Testis (tissue), 3 donors: ENCODE data around the gene IQGAP3. TPM values are rescaled to one million over a fixed set of nuclear protein-coding genes. Genes with fewer than 3 reads are reported as not detected.

Experiments used
- DNase-seq: peaks from one replicate; pipeline ENCODE4 v3.0.0-alpha.2; 2019
- H3K27ac ChIP-seq, 2 donors: fragments of 200-600 bp; sonication (generic); one replicate each; pipeline ENCODE4 v1.5.1; 2019
- H3K27me3 ChIP-seq: fragments of 200-600 bp; sonication (generic); one replicate; pipeline ENCODE4 v1.5.1; 2019
- H3K36me3 ChIP-seq: fragments of 200-600 bp; sonication (generic); one replicate; pipeline ENCODE4 v1.5.1; 2017; ENCODE audit warnings: low read depth; ENCODE audit errors: missing control alignments
- H3K4me1 ChIP-seq: fragments of 200-600 bp; sonication (generic); one replicate; pipeline ENCODE4 v1.5.1; 2019
- H3K4me3 ChIP-seq, 2 donors: fragments of 200-600 bp; sonication (generic); one replicate each; pipeline ENCODE4 v1.5.1; 2017 to 2019
- H3K9me3 ChIP-seq: fragments of 200-600 bp; sonication (generic); one replicate; pipeline ENCODE4 v1.5.1; 2017
- CTCF ChIP-seq, 3 experiments: fragments of 450-650 bp in 2 of 3; fragments of 200-600 bp in 1 of 3; sonication (generic) in 1 of 3; IDR thresholded peaks; one replicate each; pipeline ENCODE4 v1.5.1; 2016 to 2019; ENCODE audit warnings: antibody characterized with exemption in 3 of 3, mild to moderate bottlenecking in 2 of 3, moderate library complexity in 1 of 3
- POLR2A ChIP-seq: fragments of 450-650 bp; IDR thresholded peaks from one replicate; pipeline ENCODE4 v1.6.1; 2017; ENCODE audit warnings: antibody characterized with exemption, mild to moderate bottlenecking, moderate library complexity
- WGBS, 2 donors: methylation state at CpG; one replicate each; pipeline ENCODE4 v1.1.5; 2018; 5-methylcytosine and 5-hydroxymethylcytosine counted together
- intact Hi-C: fragments of 100-400 bp; cut with DNase I; formaldehyde crosslinking; loops from one replicate; pipeline ENCODE4 v1.15.1; 2023; ENCODE audit warnings: low total_unique reads
- polyA plus RNA-seq: library from polyadenylated mRNA; stranded (reverse); fragments of 350-450 nt; fragmentation: Illumina TruSeq; extraction: RNeasy Lipid Tissue Mini Kit (QIAGEN cat#74804); gene quantifications from one replicate; pipeline ENCODE4 v1.2.3, GENCODE V29; 2014; ENCODE audit warnings: low read depth, low replicate concordance; ENCODE audit not compliant: insufficient read depth
- total RNA-seq, 2 donors: library from RNA; depleted of rRNA; stranded (reverse); fragments of >200 nt; gene quantifications; one replicate each; pipeline ENCODE4 v1.2.3, GENCODE V29; 2016

Gene IQGAP3
- total and polyA plus RNA-seq, 3 donors from 2014 or later, result 5.6 to 13.4 (median 8.2) TPM

GRCh38 chr1:156493154-156493631 is 79.2 kb downstream of the IQGAP3 start:
- H3K4me1 ChIP-seq, result peaks cover 98% of the 10 kb centered on the region
- H3K4me3 ChIP-seq, result no peak overlapping the region
- H3K27me3 ChIP-seq, result no peaks in the 10 kb centered on the region
- WGBS, 2 donors, result 32 to 37% methylated on average over 11 of the region's 11 CpGs
- no peak for TF ChIP-seq POLR2A
- TF ChIP-seq CTCF (IDR thresholded peaks at IDR 0.05), result no peak
- DNase-seq, result no peak
- no peaks in the 10 kb centered on the region for H3K36me3 ChIP-seq
- intact Hi-C loops, result no loop called here
- H3K9me3 ChIP-seq, result no peaks in the 10 kb centered on the region
- peak overlapping the region; percentile 31 to 71 for H3K27ac ChIP-seq

- no peak for DNase-seq
- Histone ChIP-seq H3K4me1 (peaks cover 93% of the 10 kb centered on the region), H3K27ac (peak overlapping the region; percentile 31 to 71), H3K4me3 (no peak overlapping the region), H3K36me3 (no peaks in the 10 kb centered on the region), H3K27me3 (no peaks in the 10 kb centered on the region), H3K9me3 (no peaks in the 10 kb centered on the region)
- intact Hi-C loops, result no loop called here
- WGBS, 2 donors, result 42 to 54% methylated on average over 7 of the region's 7 CpGs
- TF ChIP-seq CTCF (IDR thresholded peaks at IDR 0.05), result no peak
- no peak for TF ChIP-seq POLR2A
Observed at GRCh38 chr1:156492591-156493080, 79.7 kb downstream of the IQGAP3 start.

- Histone ChIP-seq H3K4me1 (peaks cover 88% of the 10 kb centered on the region), H3K36me3 (no peaks in the 10 kb centered on the region), H3K4me3 (no peak overlapping the region), H3K27me3 (no peaks in the 10 kb centered on the region), H3K27ac (peak overlapping the region; percentile 31 to 71), H3K9me3 (no peaks in the 10 kb centered on the region)
- TF ChIP-seq CTCF (IDR thresholded peaks at IDR 0.05) (no peak), POLR2A (no peak)
- intact Hi-C loops, result no loop called here
- DNase-seq, result no peak
- WGBS, 2 donors, result 68 to 79% methylated on average over 6 of the region's 6 CpGs
Observed at GRCh38 chr1:156492013-156492590, 80.3 kb downstream of the IQGAP3 start.

GRCh38 chr1:156491151-156491949 is 81.0 kb downstream of the IQGAP3 start:
- Histone ChIP-seq H3K9me3 (no peaks in the 10 kb centered on the region), H3K4me1 (peaks cover 80% of the 10 kb centered on the region), H3K27me3 (no peaks in the 10 kb centered on the region), H3K36me3 (no peaks in the 10 kb centered on the region), H3K4me3 (no peak overlapping the region), H3K27ac (peak overlapping the region; percentile 86 to 87)
- intact Hi-C loops, result no loop called here
- DNase-seq, result no peak
- TF ChIP-seq CTCF (IDR thresholded peaks at IDR 0.05) (no peak), POLR2A (no peak)
- 72 to 82% methylated on average over 6 of the region's 6 CpGs for WGBS, 2 donors
